Measurements from ENCODE around the gene FXYD4. TPM values are rescaled to one million over a fixed set of nuclear protein-coding genes. Genes with fewer than 3 reads are reported as not detected.
"Not testable (repeated sequence)": the region's sequence is repeated elsewhere in the genome, so short reads cannot be mapped to it uniquely, and the experiment has no call there.

The FXYD4 gene
- total RNA-seq, 4 donors from 2014 or later: not detected

DNA sequence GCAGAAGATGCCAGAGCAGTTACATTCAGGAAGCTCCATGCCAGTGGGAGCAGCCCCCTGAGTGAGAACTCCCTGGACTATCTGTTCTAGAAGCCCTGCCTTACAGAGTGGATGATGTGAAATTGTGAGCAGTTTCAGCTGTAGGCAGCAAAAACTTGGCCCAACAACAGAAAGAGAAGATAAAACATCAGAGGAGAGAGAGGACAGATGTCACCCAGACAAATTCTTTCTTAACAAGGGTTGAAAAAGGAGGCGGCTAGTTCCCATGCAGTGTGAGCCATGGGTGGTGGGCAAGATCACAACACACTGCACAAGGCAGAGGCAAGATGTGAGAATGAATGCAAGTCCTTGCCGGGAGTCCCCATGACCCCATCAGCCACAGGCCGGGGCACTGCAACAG is 46.6 kb upstream of the FXYD4 start:
- in situ Hi-C loops (cut with MboI; ENCODE audit: low pct_ligation_motif_present in 1 of 4, low pct_unique_long_range_greater_than_20kb in 1 of 4, low sequenced_read_pairs in 3 of 4) (no loop called here), intact Hi-C loops (cut with DNase I; ENCODE audit: low total_unique reads) (no loop called here)
- no peak for DNase-seq
- H3K9me3 ChIP-seq: no peaks in the 10 kb centered on the region
- H3K27me3 ChIP-seq: no peaks in the 10 kb centered on the region
- 85% methylated on average over 3 of the region's 3 CpGs; no CpG with 5 or more reads in 1 of the 2 donors for WGBS, 2 donors (ENCODE audit: low coverage in 1 of 2)
- H3K4me1 ChIP-seq: peaks cover 0 to 17% (median 8%) of the 10 kb centered on the region in 4 donors
- no peak overlapping the region for H3K4me3 ChIP-seq
- H3K27ac ChIP-seq: no peak overlapping the region
- TF ChIP-seq, protein P1, sequence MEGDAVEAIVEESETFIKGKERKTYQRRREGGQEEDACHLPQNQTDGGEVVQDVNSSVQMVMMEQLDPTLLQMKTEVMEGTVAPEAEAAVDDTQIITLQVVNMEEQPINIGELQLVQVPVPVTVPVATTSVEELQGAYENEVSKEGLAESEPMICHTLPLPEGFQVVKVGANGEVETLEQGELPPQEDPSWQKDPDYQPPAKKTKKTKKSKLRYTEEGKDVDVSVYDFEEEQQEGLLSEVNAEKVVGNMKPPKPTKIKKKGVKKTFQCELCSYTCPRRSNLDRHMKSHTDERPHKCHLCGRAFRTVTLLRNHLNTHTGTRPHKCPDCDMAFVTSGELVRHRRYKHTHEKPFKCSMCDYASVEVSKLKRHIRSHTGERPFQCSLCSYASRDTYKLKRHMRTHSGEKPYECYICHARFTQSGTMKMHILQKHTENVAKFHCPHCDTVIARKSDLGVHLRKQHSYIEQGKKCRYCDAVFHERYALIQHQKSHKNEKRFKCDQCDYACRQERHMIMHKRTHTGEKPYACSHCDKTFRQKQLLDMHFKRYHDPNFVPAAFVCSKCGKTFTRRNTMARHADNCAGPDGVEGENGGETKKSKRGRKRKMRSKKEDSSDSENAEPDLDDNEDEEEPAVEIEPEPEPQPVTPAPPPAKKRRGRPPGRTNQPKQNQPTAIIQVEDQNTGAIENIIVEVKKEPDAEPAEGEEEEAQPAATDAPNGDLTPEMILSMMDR (IDR thresholded peaks at IDR 0.05): no peak
- no peak for TF ChIP-seq POLR2A (IDR thresholded peaks at IDR 0.05)
- no peak for TF ChIP-seq EP300 (IDR thresholded peaks at IDR 0.05; ENCODE audit: low read depth)
- TF ChIP-seq POLR2AphosphoS5 (IDR thresholded peaks at IDR 0.05): no peak
- H3K36me3 ChIP-seq: no peaks in the 10 kb centered on the region

DNA sequence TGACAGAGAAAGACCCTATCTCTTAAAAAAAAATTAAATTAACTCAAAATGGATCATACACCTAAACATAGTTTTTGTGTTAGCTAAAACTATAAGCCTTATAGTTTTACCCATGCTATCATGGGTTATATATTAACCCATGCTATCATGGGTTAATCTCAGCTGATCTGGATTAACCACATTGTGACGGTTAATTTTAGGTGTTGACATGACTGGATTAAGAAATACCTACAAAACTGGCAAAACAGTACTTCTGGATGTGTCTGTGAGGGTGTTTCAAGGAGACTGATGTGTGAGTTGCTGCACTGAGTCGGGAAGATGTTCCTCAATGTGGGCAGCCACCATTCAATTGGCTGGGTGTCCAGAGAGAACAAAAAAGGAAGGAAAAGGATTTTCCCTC is 44.3 kb upstream of the FXYD4 start:
- 61 to 83% methylated on average over 1 to 2 of the region's 2 CpGs for WGBS, 2 donors (ENCODE audit: low coverage in 1 of 2)
- intact Hi-C loops (cut with DNase I; ENCODE audit: low total_unique reads): no loop called here

DNA sequence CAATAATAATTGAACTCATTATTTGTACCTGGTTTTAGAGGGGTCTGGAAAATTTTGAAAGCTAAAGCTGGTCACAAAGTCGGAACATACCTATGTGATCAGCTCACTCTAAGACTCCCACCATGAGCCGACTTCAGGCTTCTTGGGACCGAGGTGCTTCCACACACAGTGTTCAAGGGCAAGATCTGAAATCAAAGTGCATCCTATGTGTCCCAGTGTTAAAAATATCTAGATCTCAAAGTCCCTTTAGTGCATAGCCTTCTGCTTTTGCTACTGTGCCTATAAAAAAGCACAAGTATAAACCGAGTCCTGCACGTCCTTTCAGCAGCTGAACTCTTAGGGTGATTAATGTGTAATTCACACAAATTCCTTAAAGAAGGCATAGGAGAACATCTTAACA is 43.5 kb upstream of the FXYD4 start:
- Histone ChIP-seq H3K27me3 (no peaks in the 10 kb centered on the region), H3K27ac (no peak overlapping the region), H3K36me3 (no peaks in the 10 kb centered on the region), H3K4me3 (no peak overlapping the region), H3K4me1 (peaks cover 0 to 7% (median 3%) of the 10 kb centered on the region in 4 donors), H3K9me3 (no peaks in the 10 kb centered on the region)
- TF ChIP-seq POLR2AphosphoS5 (IDR thresholded peaks at IDR 0.05) (no peak), EP300 (IDR thresholded peaks at IDR 0.05; ENCODE audit: low read depth) (no peak), POLR2A (IDR thresholded peaks at IDR 0.05) (no peak)
- TF ChIP-seq, protein P1 (IDR thresholded peaks at IDR 0.05): no peak
- in situ Hi-C loops (cut with MboI; ENCODE audit: low pct_ligation_motif_present in 1 of 4, low pct_unique_long_range_greater_than_20kb in 1 of 4, low sequenced_read_pairs in 3 of 4): no loop called here
- intact Hi-C loops (cut with DNase I; ENCODE audit: low total_unique reads): no loop called here
- WGBS, 2 donors (ENCODE audit: low coverage in 1 of 2): 69 to 77% methylated on average over 2 to 5 of the region's 5 CpGs
- no peak for DNase-seq

More for the DNA sequence above, 44.3 kb upstream of the FXYD4 start:
- in situ Hi-C loops (cut with MboI; ENCODE audit: low pct_ligation_motif_present in 1 of 4, low pct_unique_long_range_greater_than_20kb in 1 of 4, low sequenced_read_pairs in 3 of 4): no loop called here
- Histone ChIP-seq H3K4me3 (no peak overlapping the region), H3K27ac (no peak overlapping the region), H3K36me3 (no peaks in the 10 kb centered on the region), H3K4me1 (peaks cover 0 to 15% (median 8%) of the 10 kb centered on the region in 4 donors), H3K27me3 (no peaks in the 10 kb centered on the region), H3K9me3 (no peaks in the 10 kb centered on the region)
- no peak for DNase-seq
- no peak for TF ChIP-seq POLR2A (IDR thresholded peaks at IDR 0.05)
- TF ChIP-seq EP300 (IDR thresholded peaks at IDR 0.05; ENCODE audit: low read depth): no peak
- TF ChIP-seq, protein P1 (IDR thresholded peaks at IDR 0.05): no peak
- no peak for TF ChIP-seq POLR2AphosphoS5 (IDR thresholded peaks at IDR 0.05)

DNA sequence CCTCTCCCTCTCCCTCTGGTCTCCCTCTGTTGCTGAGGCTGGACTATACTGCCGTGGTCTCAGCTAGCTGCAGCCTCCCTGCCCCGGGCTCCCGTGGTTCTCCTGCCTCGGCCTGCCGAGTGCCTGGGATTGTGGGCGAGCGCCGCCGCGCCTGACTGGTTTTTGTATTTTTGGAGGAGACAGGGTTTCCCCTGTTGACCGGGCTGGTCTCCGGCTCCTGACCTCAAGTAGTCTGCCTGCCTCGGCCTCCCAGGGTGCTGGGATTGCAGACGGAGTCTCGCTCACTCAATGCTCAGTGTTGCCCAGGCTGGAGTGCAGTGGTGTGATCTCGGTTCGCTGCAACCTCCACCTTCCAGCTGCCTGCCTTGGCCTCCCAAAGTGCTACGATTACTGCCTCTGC is 42.6 kb upstream of the FXYD4 start:
- H3K27me3 ChIP-seq; H3K4me3 ChIP-seq; DNase-seq; H3K27ac ChIP-seq; H3K36me3 ChIP-seq; H3K4me1 ChIP-seq; intact Hi-C loops (cut with DNase I; ENCODE audit: low total_unique reads); in situ Hi-C loops (cut with MboI; ENCODE audit: low pct_ligation_motif_present in 1 of 4, low pct_unique_long_range_greater_than_20kb in 1 of 4, low sequenced_read_pairs in 3 of 4); H3K9me3 ChIP-seq: not testable (repeated sequence)
- WGBS, 2 donors (ENCODE audit: low coverage in 1 of 2): 90 to 99% methylated on average over 10 to 18 of the region's 18 CpGs

DNA sequence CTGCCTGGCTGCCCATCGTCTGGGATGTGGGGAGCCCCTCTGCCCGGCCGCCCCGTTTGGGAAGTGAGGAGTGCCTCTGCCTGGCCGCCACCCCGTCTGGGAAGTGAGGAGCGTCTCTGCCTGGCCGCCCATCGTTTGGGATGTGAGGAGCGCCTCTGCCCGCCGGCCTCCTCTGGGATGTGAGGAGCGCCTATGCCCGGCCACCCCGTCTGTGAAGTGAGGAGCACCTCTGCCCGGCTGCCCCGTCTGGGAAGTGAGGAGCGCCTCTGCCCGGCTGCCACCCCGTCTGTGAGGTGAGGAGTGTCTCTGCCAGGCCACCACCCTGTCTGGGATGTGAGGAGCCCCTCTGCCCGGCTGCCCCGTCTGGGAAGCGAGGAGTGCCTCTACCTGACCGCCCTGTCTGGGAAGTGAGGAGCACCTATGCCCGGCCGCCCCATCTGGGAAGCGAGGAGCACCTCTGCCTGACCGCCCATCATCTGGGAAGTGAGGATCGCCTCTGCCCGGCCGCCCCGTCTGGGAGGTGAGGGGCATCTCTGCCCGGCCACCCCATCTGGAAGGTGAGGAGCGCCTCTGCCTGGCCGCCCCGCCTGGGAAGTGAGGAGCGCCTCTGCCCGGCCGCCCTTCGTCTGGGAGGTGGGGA is 42.1 kb upstream of the FXYD4 start:
- H3K27ac ChIP-seq; intact Hi-C loops (cut with DNase I; ENCODE audit: low total_unique reads); DNase-seq; H3K36me3 ChIP-seq; H3K4me3 ChIP-seq; H3K9me3 ChIP-seq; H3K4me1 ChIP-seq; H3K27me3 ChIP-seq; in situ Hi-C loops (cut with MboI; ENCODE audit: low pct_ligation_motif_present in 1 of 4, low pct_unique_long_range_greater_than_20kb in 1 of 4, low sequenced_read_pairs in 3 of 4): not testable (repeated sequence)
- WGBS, 2 donors (ENCODE audit: low coverage in 1 of 2): 88% methylated on average over 21 of the region's 40 CpGs; no CpG with 5 or more reads in 1 of the 2 donors

DNA sequence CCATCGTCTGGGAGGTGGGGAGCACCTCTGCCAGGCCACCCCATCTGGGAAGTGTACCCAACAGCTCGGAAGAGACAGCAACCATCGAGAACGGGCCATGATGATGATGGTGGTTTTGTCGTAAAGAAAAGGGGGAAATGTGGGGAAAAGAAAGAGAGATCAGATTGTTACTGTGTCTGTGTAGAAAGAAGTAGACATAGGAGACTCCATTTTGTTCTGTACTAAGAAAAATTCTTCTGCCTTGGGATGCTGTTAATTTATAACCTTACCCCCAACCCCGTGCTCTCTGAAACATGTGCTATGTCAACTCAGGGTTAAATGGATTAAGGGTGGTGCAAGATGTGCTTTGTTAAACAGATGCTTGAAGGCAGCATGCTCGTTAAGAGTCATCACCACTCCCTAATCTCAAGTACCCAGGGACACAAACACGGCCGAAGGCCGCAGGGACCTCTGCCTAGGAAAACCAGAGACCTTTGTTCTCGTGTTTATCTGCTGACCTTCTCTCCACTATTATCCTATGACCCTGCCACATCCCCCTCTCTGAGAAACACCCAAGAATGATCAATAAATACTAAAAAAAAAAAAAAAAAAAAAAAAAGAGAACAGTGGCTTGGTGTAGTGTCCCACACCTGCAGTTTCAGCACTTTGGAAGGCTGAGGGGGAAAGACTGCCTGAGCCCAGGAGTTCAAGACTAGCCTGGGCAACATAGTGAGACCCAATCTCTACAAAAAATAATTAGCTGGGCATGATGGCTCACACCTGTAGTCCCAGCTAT is 41.2 kb upstream of the FXYD4 start:
- in situ Hi-C loops (cut with MboI; ENCODE audit: low pct_ligation_motif_present in 1 of 4, low pct_unique_long_range_greater_than_20kb in 1 of 4, low sequenced_read_pairs in 3 of 4); H3K27me3 ChIP-seq; DNase-seq; intact Hi-C loops (cut with DNase I; ENCODE audit: low total_unique reads); H3K36me3 ChIP-seq; H3K27ac ChIP-seq; H3K9me3 ChIP-seq; H3K4me3 ChIP-seq; H3K4me1 ChIP-seq: not testable (repeated sequence)
- 50 to 73% methylated on average over 3 to 11 of the region's 11 CpGs for WGBS, 2 donors (ENCODE audit: low coverage in 1 of 2)

DNA sequence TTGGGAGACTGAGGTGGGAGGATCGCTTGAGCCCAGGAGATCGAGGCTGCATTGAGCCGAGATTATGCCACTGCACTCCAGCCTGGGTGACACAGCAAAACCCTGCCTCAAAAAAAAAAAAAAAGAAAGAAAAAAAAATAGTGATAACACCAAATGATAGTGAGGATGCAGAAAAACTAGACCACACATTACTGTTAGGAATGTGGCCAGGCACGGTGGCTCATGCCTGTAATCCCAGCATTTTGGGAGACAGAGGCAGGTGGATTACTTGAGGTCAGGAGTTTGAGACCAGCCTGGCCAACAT is 40.7 kb upstream of the FXYD4 start:
- H3K9me3 ChIP-seq; H3K27ac ChIP-seq; H3K4me3 ChIP-seq; H3K36me3 ChIP-seq; intact Hi-C loops (cut with DNase I; ENCODE audit: low total_unique reads); H3K4me1 ChIP-seq; DNase-seq; in situ Hi-C loops (cut with MboI; ENCODE audit: low pct_ligation_motif_present in 1 of 4, low pct_unique_long_range_greater_than_20kb in 1 of 4, low sequenced_read_pairs in 3 of 4); H3K27me3 ChIP-seq: not testable (repeated sequence)
- 78 to 89% methylated on average over 1 to 4 of the region's 4 CpGs for WGBS, 2 donors (ENCODE audit: low coverage in 1 of 2)

Measured in transverse colon (tissue), 4 donors.